H9 (cell line): ENCODE measurements around the gene PGBD5. TPM values are rescaled to one million over a fixed set of nuclear protein-coding genes. Genes with fewer than 3 reads are reported as not detected.

Experiments
- DNase-seq: peaks from one replicate; pipeline ENCODE4 v3.0.0-alpha.2; 2017
- H2AFZ ChIP-seq: one replicate; pipeline ENCODE4 v1.6.1; 2013; ENCODE audit warnings: mild to moderate bottlenecking, low read length, control low read depth, moderate library complexity
- H2AK5ac ChIP-seq: 2 replicates; pipeline ENCODE4 v1.6.1; 2013; ENCODE audit warnings: low read length, control low read depth, mixed read lengths; ENCODE audit not compliant: insufficient read length
- H2BK120ac ChIP-seq: one replicate; pipeline ENCODE4 v1.6.1; 2013; ENCODE audit warnings: low read depth, mild to moderate bottlenecking, low read length, control low read depth, inconsistent platforms; ENCODE audit not compliant: poor library complexity, severe bottlenecking
- H2BK12ac ChIP-seq: 2 replicates; pipeline ENCODE4 v1.6.1; 2013; ENCODE audit warnings: low read length, control low read depth, mixed read lengths, low read depth; ENCODE audit not compliant: insufficient read length
- H2BK15ac ChIP-seq: 2 replicates; pipeline ENCODE4 v1.6.1; 2013; ENCODE audit warnings: low read depth, low read length, control low read depth
- H2BK20ac ChIP-seq: one replicate; pipeline ENCODE4 v1.6.1; 2013; ENCODE audit warnings: low read depth, mild to moderate bottlenecking, low read length, control low read depth, inconsistent platforms; ENCODE audit not compliant: poor library complexity, severe bottlenecking
- H2BK5ac ChIP-seq: 2 replicates; pipeline ENCODE4 v1.6.1; 2013; ENCODE audit warnings: low read length, control low read depth, mixed read lengths; ENCODE audit not compliant: insufficient read length
- H3K14ac ChIP-seq: 2 replicates; pipeline ENCODE4 v1.6.1; 2013; ENCODE audit warnings: low read length, control low read depth; ENCODE audit not compliant: insufficient read depth
- H3K18ac ChIP-seq: 2 replicates; pipeline ENCODE4 v1.6.1; 2013; ENCODE audit warnings: low read depth, mild to moderate bottlenecking, mixed read lengths, low read length, control low read depth; ENCODE audit not compliant: insufficient read length
- H3K23ac ChIP-seq: 2 replicates; pipeline ENCODE4 v1.6.1; 2013; ENCODE audit warnings: low read length, control low read depth, mixed read lengths, low read depth; ENCODE audit not compliant: insufficient read length
- H3K23me2 ChIP-seq: 2 replicates; pipeline ENCODE4 v1.6.1; 2013; ENCODE audit warnings: low read depth, mild to moderate bottlenecking, mixed read lengths, low read length, control low read depth; ENCODE audit not compliant: insufficient read length, poor library complexity, severe bottlenecking
- H3K27ac ChIP-seq: 2 replicates; pipeline ENCODE4 v1.5.1; 2013; ENCODE audit warnings: low read length, control low read depth, mixed read lengths, low read depth; ENCODE audit not compliant: insufficient read length
- H3K27me3 ChIP-seq: 2 replicates; pipeline ENCODE4 v1.6.1; 2013; ENCODE audit warnings: low read length, control low read depth, inconsistent platforms; ENCODE audit not compliant: insufficient read depth
- H3K4ac ChIP-seq: 2 replicates; pipeline ENCODE4 v1.6.1; 2013; ENCODE audit warnings: low read depth, mild to moderate bottlenecking, control low read depth, inconsistent platforms, low read length, moderate library complexity
- H3K4me1 ChIP-seq: 2 replicates; pipeline ENCODE4 v1.6.1; 2013; ENCODE audit warnings: low read length, control low read depth, inconsistent platforms; ENCODE audit not compliant: insufficient read depth
- H3K4me2 ChIP-seq: 2 replicates; pipeline ENCODE4 v1.6.1; 2013; ENCODE audit warnings: low read length, control low read depth, mixed read lengths; ENCODE audit not compliant: insufficient read length, insufficient read depth
- H3K56ac ChIP-seq: 2 replicates; pipeline ENCODE4 v1.6.1; 2013; ENCODE audit warnings: low read depth, mild to moderate bottlenecking, mixed read lengths, low read length, control low read depth; ENCODE audit not compliant: insufficient read length
- H3K79me1 ChIP-seq: 2 replicates; pipeline ENCODE4 v1.6.1; 2013; ENCODE audit warnings: low read depth, mild to moderate bottlenecking, moderate library complexity, low read length, control low read depth, inconsistent platforms; ENCODE audit not compliant: insufficient read depth, poor library complexity, severe bottlenecking
- H3K79me2 ChIP-seq: 2 replicates; pipeline ENCODE4 v1.6.1; 2013; ENCODE audit warnings: low read length, control low read depth, inconsistent platforms; ENCODE audit not compliant: insufficient read depth
- H3K9ac ChIP-seq: 2 replicates; pipeline ENCODE4 v1.6.1; 2013; ENCODE audit warnings: low read length, control low read depth, mixed read lengths; ENCODE audit not compliant: insufficient read length; ENCODE audit errors: extremely low read depth
- H3K9me3 ChIP-seq: one replicate; pipeline ENCODE4 v1.6.1; 2013; ENCODE audit warnings: low read depth, low read length, inconsistent platforms; ENCODE audit not compliant: control insufficient read depth
- H3T11ph ChIP-seq: one replicate; pipeline ENCODE4 v1.6.1; 2013; ENCODE audit warnings: mild to moderate bottlenecking, low read length, control low read depth, inconsistent platforms
- H4K20me1 ChIP-seq: one replicate; pipeline ENCODE4 v1.6.1; 2013; ENCODE audit not compliant: control insufficient read depth, insufficient read length, insufficient read depth
- H4K5ac ChIP-seq: 2 replicates; pipeline ENCODE4 v1.6.1; 2013; ENCODE audit warnings: low read depth, mild to moderate bottlenecking, mixed read lengths, low read length, control low read depth; ENCODE audit not compliant: insufficient read length
- H4K8ac ChIP-seq: replicated peaks from 2 replicates; pipeline ENCODE4 v1.6.1; 2013; ENCODE audit warnings: low read length, control low read depth, mixed read lengths, low read depth; ENCODE audit not compliant: insufficient read length
- H4K91ac ChIP-seq: 2 replicates; pipeline ENCODE4 v1.6.1; 2013; ENCODE audit warnings: low read depth, mild to moderate bottlenecking, moderate library complexity, mixed read lengths, low read length, control low read depth; ENCODE audit not compliant: insufficient read length
- H3K27ac Mint-ChIP-seq, 3 experiments: 2 replicates in 2 of 3; 3 replicates in 1 of 3; pipeline ENCODE4 v1.8.0; 2020 to 2021; ENCODE audit warnings: mixed read lengths in 3 of 3, mild to moderate bottlenecking in 1 of 3, moderate library complexity in 1 of 3
- H3K27me3 Mint-ChIP-seq: 2 replicates; pipeline ENCODE4 v1.8.0; 2021; ENCODE audit warnings: low read depth, mild to moderate bottlenecking, moderate library complexity, mixed read lengths
- H3K36me3 Mint-ChIP-seq, 3 experiments: 2 replicates in 2 of 3; 3 replicates in 1 of 3; pipeline ENCODE4 v1.8.0; 2020 to 2021; ENCODE audit warnings: low read depth in 3 of 3, mixed read lengths in 3 of 3; ENCODE audit not compliant: insufficient read depth in 1 of 3
- H3K4me1 Mint-ChIP-seq, 2 experiments: 2 replicates each; pipeline ENCODE4 v1.8.0; 2020; ENCODE audit warnings: mixed read lengths in 2 of 2
- H3K4me3 Mint-ChIP-seq, 2 experiments: 2 replicates in 1 of 2; 3 replicates in 1 of 2; pipeline ENCODE4 v1.8.0; 2020 to 2021; ENCODE audit warnings: mild to moderate bottlenecking in 2 of 2, mixed read lengths in 2 of 2, moderate library complexity in 1 of 2
- H3K9me3 Mint-ChIP-seq, 2 experiments: 2 replicates in 1 of 2; 3 replicates in 1 of 2; pipeline ENCODE4 v1.8.0; 2020; ENCODE audit warnings: mild to moderate bottlenecking in 2 of 2, mixed read lengths in 2 of 2, moderate library complexity in 1 of 2
- CTCF ChIP-seq: fragments of 200-600 bp; sonication (generic); conservative IDR thresholded peaks from 3 replicates; pipeline ENCODE4 v1.8.0; 2021; ENCODE audit warnings: antibody characterized with exemption, mild to moderate bottlenecking
- WGBS: extraction: QIAGEN DNeasy Blood & Tissue Kit; methylation state at CpG from one replicate; pipeline ENCODE4 v1.1.7; 2013; ENCODE audit warnings: missing lambda C conversion rate, low lambda C conversion rate, mixed read lengths; ENCODE audit not compliant: insufficient read length; ENCODE audit errors: extremely low coverage; 5-methylcytosine and 5-hydroxymethylcytosine counted together
- total RNA-seq: library from RNA; stranded (reverse); gene quantifications from 2 replicates; pipeline ENCODE4 v1.2.1, GENCODE V29; 2021

The PGBD5 gene
- total RNA-seq, 1 experiment from 2014 or later, result 19.1 TPM

GRCh38 chr1:230333590-230334446, 92.3 kb downstream of the PGBD5 start:
- H4K8ac ChIP-seq, result no peak overlapping the region
- Mint-ChIP-seq H3K27me3 (no peaks in the 10 kb centered on the region; the same call in 1 of the 2 replicates), H3K27ac (peak overlapping the region in 1 of 3 experiments; percentile 69; a peak in 1 of 7 replicates), H3K4me3 (peak overlapping the region in 1 of 2 experiments; percentile 10; a peak in 1 of 5 replicates), H3K4me1 (peaks cover 19% of the 10 kb centered on the region in 2 experiments), H3K36me3 (peaks cover 16 to 22% (median 18%) of the 10 kb centered on the region in 3 experiments; a peak in 6 of 7 replicates), H3K9me3 (no peaks in the 10 kb centered on the region)
- H3K56ac ChIP-seq, result no peak overlapping the region
- peaks cover 3% of the 10 kb centered on the region for H3K4me1 ChIP-seq
- no peak overlapping the region for H4K5ac ChIP-seq
- no peak overlapping the region for H3K4me2 ChIP-seq
- no peak overlapping the region for H2BK120ac ChIP-seq
- TF ChIP-seq CTCF, result no peak
- WGBS, result no CpG with 5 or more reads among the region's 20 CpGs
- no peaks in the 10 kb centered on the region for H3K27me3 ChIP-seq
- H3K14ac ChIP-seq, result no peak overlapping the region
- H2AFZ ChIP-seq, result no peak overlapping the region
- H3K23ac ChIP-seq, result no peak overlapping the region
- no peaks in the 10 kb centered on the region for H3K79me1 ChIP-seq
- no peak overlapping the region for H2BK12ac ChIP-seq
- no peak overlapping the region for H2BK5ac ChIP-seq
- no peaks in the 10 kb centered on the region for H3K9me3 ChIP-seq
- H3T11ph ChIP-seq, result no peak overlapping the region
- DNase-seq, result no peak
- H3K4ac ChIP-seq, result no peak overlapping the region
- H2AK5ac ChIP-seq, result no peak overlapping the region
- no peak overlapping the region for H3K27ac ChIP-seq
- H3K9ac ChIP-seq, result no peak overlapping the region
- H2BK20ac ChIP-seq, result no peak overlapping the region
- H2BK15ac ChIP-seq, result no peak overlapping the region
- H3K18ac ChIP-seq, result no peak overlapping the region
- H4K20me1 ChIP-seq, result no peaks in the 10 kb centered on the region
- peaks cover 3% of the 10 kb centered on the region for H3K23me2 ChIP-seq
- no peaks in the 10 kb centered on the region for H3K79me2 ChIP-seq
- H4K91ac ChIP-seq, result no peak overlapping the region
